GM18507 (cell line): ENCODE data around the gene SDR42E2.
A peak's percentile ranks its signal among the peaks of the same experiment; 100 is the strongest.
"Not testable (repeated sequence)": the region's sequence is repeated elsewhere in the genome, so short reads cannot be mapped to it uniquely, and the experiment has no call there.

Experiments used
- DNase-seq: peaks from one replicate; pipeline ENCODE4 v3.0.0; 2011; ENCODE audit warnings: low read depth; ENCODE audit not compliant: insufficient read length; ENCODE audit errors: extremely low spot score
- FAIRE-seq: peaks from 2 replicates; lab custom pipeline; 2011; peaks lifted over from hg19 to GRCh38; lab: Jason Lieb, UNC

The SDR42E2 gene

DNA sequence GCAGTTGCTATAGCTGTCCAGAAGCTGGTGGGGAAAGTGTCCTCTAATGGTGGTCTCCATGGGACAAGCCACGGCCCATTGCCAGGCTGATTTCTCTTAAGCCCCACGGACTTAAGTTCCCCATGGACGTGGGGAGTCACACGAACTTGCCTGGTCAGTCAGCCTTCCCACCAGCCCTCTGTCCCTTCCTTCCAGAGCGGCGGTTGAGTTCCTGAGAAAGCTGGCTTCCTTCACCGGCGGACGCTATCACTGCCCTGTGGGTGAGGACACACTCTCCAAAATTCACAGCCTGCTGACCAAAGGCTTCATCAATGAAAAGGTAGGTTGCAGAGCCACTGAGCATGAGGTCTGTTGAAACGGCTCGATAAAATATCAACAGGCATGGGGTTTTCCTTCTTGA is 10.0 kb upstream of the SDR42E2 start:
- DNase-seq (no peak), FAIRE-seq (no peak)

DNA sequence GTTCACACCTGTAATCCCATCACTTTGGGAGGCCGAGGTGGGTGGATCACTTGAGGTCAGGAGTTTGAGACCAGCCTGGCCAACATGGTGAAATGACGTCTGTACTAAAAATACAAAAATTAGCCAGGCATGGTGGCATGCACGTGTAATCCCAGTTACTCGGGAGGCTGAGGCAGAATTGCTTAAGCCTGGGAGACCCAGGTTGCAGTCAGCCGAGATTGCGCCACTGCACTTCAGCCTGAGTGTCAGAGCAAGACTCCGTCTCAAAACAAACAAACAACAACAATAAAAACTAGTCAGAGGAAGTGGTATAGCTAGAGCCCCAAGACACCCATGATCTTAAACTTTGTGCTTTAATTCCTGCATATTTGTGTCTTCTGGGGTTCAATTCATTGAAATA is 9.2 kb upstream of the SDR42E2 start:
- not testable (repeated sequence) for DNase-seq, FAIRE-seq

DNA sequence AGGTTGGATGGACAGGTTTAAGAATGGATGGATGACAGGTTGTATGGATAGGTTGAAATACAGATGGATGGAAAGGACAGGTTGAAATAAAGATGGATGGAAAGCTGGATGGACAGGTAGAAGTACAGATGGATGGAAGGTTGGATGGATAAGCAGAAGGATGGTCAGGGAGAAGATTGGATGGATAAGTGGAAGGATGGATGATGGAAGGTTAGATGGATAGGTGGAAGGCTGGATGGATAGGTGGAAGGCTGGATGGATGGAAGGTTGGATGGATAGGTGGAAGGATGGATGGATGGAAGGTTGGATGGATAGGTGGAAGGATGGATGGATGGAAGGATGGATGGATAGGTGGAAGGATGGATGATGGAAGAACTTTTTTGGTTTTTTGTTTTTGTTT is 905 bp upstream of the SDR42E2 start:
- DNase-seq (no peak), FAIRE-seq (no peak)

DNA sequence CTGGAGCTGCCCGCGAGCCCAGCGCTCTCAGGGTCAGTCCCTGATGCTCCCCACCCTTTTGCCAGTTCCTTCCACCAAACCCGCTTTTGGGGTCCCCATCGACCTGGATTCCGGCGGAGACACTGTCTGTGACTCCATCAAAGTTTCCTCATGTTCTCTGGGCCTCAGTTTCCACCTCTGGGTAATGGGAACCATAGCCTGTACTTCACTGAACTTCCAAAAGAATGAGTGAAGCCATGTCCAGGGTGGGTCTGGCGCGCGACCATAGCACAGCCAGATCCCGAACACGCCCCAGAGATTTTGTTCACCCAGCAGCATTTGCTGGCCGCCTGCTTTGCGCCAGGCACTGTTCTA is 327 bp downstream of the SDR42E2 start:
- FAIRE-seq (no peak), DNase-seq (no peak)

- FAIRE-seq (no peak), DNase-seq (no peak)
Observed at GRCh38 chr16:22163806-22164205, 1.5 kb downstream of the SDR42E2 start.

DNA sequence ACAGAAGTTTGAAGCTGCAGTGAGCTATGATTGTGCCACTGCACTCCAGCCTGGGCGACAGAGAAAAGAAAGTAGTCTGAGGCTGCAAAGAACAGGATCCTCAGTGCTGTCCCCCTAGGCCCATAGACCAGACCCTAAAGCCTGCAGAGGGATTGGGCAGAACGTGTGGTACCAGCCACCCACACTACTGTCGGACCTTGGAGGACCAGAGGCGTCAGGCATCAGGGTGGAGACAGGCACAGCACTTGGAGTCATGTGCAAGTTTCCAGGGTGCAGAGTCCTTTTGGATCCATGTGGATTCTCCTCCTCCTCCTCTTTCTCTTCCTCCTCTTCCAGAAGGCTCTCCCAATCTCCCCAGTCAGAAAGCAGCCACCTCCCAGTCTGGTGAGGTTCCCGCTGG is 2.2 kb downstream of the SDR42E2 start:
- DNase-seq (no peak), FAIRE-seq (no peak)

DNA sequence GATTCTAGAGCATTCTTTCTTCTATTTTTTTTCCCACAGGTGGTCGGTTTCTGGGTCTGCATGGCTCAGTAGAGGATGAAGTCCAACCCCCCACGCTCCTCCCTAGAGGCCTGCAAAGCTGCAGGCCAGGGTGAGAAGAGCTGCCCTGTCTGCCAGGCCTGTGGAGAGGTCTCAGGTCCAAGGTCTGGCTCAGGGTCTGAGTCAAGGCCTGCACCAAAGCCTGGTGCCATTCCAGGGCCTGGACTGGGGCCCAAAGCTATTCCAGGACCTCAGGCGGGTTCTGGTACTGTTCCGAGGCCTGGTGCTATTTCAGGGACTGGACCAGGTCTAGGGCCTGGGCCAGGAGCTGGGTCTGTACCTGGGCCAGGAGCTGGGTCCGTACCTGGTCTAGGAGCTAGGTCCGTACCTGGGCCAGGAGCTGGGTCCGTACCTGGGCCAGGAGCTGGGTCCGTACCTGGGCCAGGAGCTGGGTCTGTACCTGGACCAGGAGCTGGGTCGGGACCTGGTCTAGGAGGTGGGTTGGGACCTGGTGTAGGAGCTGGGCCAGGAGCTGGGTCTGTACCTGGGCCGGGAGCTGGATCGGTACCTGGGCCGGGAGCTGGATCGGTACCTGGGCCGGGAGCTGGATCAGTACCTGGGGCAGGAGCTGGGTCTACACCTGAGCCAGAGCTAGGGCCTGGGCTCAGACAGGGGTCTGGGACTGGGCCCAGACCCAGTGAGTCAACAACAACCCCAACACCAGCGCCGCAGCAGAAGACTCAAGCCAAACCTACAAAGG is 3.4 kb downstream of the SDR42E2 start:
- no peak for DNase-seq
- no peak for FAIRE-seq

GRCh38 chr16:22171953-22172352 is 9.6 kb downstream of the SDR42E2 start:
- DNase-seq (no peak), FAIRE-seq (no peak)

DNA sequence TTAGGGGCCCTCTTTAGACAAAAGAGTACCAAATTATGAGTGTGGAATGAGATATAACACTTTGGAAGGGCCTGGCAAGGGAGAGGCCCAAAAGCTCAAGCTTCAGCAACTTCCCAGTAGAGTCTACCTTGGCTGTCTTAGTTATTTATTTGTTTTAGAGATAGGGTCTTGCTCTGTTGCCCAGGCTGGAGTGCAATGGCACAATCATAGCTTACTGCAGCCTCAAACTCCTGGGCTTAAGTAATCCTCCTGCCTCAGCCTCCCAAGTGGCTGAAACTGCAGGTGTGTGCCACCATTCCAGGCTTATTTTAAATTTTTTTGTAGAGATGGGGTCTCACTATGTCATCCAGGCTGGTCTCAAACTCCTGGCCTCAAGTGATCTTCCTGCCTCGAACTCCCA is 10.3 kb downstream of the SDR42E2 start:
- not testable (repeated sequence) for FAIRE-seq, DNase-seq

DNA sequence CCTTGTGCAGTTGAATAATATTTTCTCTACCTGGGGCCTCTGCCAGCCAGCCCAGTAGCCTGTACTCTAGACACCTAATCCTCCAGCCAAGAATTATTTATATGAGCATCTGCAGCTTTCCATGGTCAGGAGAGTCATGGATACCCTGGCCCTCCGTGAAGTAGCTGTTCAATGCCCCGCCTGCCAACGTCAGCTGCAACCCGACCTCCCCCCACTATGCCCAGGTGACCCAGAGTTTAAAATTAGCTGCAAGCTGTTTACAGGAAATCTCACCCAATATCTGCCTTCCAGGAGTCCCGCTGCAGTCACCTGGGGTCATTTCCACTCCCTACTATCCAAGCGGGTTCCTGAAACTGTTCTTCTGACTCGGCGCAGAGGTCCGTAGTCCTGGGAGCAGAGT is 12.3 kb downstream of the SDR42E2 start:
- FAIRE-seq (no peak), DNase-seq (no peak)

DNA sequence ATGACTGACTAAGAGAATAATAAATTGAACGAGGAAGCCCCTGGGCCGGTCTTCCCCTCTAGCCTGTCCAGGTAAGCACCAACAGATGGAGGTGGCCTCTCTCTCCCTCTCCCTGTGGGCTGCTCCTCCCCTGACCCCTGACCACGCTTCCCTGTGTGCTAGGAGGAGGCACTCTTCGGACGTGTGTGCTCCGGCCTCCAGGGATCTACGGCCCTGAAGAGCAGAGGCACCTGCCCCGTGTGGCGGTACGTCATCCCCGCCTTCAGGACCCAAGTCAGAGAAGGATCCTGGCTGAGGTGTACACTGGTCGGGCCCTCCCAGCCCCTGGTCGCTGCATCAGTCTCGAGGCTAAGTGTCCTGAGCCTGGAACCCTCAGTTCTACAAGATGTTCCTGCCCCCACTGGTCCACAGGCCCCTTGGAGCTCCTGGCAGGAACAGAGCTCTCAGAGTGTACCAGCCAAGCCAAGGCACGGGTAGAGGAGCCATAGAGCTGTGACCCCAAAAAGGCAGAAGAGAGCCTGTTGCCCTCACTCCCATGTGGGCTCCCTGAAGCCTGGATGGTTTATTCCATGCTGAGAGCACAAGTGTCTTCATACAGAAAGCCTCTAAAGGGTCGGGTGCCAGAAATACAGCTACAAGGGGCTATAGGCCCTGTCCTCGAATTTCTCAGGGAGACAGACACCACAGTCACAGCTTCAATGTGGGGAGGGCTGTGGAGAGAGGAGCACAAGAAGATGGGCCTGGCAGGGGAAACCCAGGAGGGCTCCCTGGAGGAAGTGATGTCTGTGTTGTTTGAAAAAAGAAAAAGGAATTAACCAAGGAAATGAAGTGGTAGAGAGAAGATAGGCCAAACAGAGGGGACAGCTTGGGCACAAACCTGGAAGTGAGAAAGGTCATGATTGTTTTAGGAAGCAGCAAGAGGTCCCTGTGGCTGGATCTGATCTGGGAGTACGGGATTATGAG is 15.9 kb downstream of the SDR42E2 start:
- DNase-seq (no peak), FAIRE-seq (no peak)

- no peak for DNase-seq
- no peak for FAIRE-seq
Observed at GRCh38 chr16:22181426-22181825, 19.1 kb downstream of the SDR42E2 start.

DNA sequence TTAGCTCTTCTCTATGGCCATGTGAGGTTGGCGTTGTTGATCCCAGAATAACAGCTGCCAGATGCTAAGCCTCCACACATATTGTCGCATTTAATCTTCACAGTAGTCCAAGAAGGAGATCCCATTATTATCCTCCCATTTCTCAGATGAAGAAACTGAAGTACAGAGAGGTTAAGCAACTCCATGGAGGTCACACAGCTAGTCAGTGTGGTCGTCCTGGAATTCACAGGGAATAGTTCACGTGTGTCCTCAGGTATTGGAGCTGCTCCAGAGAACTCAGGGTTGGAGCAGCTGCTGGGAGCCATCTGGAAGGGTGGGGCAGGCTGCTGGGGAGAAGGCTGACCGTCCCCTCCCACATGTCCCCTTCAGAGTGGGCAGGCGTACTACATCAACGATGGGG is 19.5 kb downstream of the SDR42E2 start:
- FAIRE-seq (no peak), DNase-seq (no peak)

- DNase-seq (no peak), FAIRE-seq (no peak)
Observed at GRCh38 chr16:22183335-22183734, 21.0 kb downstream of the SDR42E2 start.

DNA sequence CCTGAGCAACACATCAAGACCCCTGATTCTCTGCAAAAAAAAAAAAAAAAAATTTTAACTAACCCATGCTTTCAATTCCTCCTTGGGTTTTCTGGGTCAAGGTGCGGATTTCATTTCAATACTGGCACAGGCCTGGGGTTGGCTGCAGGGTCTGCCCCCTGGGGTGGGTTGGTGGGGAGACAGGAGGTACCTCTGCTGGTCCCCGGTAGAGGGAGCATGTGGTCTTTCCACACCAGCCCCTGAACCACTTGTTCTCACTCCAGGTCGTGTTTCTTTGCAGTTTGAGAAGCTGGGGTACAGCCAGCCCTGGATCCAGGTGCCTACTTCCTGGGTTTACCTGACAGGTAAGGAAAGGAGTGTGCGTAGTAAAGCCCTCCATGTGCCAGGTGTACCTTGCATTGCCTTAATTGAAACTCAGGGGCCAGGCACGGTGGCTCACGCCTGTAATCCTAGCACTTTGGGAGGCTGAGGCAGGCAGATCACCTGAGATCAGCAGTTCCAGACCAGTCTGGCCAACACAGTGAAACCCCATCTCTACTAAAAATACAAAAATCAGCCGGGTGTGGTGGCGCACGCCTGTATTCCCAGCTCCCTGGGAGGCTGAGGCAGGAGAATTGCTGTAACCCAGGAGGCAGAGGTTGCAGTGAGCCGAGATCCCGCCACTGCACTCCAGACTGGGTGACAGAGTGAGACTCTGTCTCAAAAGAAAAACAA is 21.8 kb downstream of the SDR42E2 start:
- no peak for FAIRE-seq
- no peak for DNase-seq

DNA sequence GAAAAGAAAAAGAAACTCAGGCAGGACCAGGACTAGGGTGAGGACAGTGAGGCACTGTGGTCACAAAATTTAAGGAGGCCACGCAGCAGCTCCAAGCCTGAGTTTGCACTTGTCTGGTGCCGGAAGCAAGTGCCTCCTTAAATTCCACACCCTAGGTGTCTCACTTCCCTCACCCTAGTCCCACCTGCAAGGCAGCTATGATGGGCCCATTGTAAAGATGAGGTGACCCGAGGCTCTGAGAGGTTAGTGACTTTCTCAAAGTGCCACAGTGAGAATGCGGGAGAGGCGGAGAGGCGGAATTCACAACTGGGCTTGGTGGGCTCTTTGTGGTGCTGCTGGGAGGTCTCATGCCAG is 22.3 kb downstream of the SDR42E2 start:
- no peak for DNase-seq
- FAIRE-seq: no peak

- DNase-seq (no peak), FAIRE-seq (no peak)
Observed at GRCh38 chr16:22186517-22186916, 24.2 kb downstream of the SDR42E2 start.

GRCh38 chr16:22188267-22188594 is 25.9 kb downstream of the SDR42E2 start:
- FAIRE-seq: no peak
- DNase-seq: no peak

- no peak for DNase-seq
Observed at GRCh38 chr16:22188595-22189442, 26.5 kb downstream of the SDR42E2 start.

More at GRCh38 chr16:22188595-22189442, 26.5 kb downstream of the SDR42E2 start:
- peak; percentile 86 for FAIRE-seq
